ENCODE results near the gene BRCA1.
"Not testable (repeated sequence)": the region's sequence is repeated elsewhere in the genome, so short reads cannot be mapped to it uniquely, and the experiment has no call there.

Gene BRCA1

DNA sequence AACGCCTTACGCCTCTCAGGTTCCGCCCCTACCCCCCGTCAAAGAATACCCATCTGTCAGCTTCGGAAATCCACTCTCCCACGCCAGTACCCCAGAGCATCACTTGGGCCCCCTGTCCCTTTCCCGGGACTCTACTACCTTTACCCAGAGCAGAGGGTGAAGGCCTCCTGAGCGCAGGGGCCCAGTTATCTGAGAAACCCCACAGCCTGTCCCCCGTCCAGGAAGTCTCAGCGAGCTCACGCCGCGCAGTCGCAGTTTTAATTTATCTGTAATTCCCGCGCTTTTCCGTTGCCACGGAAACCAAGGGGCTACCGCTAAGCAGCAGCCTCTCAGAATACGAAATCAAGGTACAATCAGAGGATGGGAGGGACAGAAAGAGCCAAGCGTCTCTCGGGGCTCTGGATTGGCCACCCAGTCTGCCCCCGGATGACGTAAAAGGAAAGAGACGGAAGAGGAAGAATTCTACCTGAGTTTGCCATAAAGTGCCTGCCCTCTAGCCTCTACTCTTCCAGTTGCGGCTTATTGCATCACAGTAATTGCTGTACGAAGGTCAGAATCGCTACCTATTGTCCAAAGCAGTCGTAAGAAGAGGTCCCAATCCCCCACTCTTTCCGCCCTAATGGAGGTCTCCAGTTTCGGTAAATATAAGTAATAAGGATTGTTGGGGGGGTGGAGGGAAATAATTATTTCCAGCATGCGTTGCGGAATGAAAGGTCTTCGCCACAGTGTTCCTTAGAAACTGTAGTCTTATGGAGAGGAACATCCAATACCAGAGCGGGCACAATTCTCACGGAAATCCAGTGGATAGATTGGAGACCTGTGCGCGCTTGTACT, at the start of gene BRCA1:
TSS of gene BRCA1 (minus strand) at position 232 of the 834 bp plus-strand sequence. CDS start 1,268 bp downstream, outside the sequence.
- DNase-seq: peak; percentile 87

DNA sequence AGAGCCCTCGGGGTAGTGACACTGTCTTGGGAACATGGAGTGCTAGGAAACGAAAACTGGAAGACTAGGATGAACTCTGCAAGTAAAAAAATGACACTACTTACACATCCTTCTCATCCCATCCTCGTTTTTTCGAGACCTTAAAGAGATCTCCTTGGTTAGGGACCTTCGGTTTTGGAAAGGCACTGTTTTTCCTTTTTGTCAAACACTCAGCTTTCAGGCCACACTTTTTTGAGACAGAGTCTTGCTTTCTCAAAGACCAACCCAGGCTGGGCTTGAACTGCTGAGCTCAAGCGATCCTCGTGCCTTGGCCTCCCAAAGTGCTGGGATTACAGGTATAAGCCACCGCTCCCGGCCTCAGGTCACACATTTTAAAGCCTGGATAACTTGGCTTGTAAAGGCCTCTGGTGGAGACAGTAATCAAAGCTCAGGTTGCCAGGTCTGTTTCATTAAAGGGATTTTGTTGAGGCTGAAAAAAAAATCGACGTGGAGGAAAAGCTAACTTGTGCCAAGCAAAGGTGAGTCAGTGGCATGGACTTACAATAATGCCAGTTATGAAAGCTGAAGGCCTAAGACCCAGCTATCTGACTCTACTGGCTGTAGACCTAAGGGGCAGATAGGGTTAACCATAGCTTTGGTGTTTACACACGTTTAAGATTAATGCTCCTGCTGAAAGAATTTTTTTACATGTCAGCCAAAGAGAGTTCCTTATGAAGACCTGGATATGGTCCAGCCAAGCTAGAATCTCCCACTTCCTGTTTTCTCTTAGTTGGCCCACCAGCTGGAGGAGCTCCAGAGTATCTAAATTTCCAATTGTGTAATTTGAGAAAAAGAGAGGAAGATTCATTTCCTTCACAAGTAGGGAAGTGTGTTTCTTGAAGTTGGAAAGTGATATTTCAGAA, 46.7 kb upstream of the BRCA1 start:
- DNase-seq: peak; percentile 22

DNA sequence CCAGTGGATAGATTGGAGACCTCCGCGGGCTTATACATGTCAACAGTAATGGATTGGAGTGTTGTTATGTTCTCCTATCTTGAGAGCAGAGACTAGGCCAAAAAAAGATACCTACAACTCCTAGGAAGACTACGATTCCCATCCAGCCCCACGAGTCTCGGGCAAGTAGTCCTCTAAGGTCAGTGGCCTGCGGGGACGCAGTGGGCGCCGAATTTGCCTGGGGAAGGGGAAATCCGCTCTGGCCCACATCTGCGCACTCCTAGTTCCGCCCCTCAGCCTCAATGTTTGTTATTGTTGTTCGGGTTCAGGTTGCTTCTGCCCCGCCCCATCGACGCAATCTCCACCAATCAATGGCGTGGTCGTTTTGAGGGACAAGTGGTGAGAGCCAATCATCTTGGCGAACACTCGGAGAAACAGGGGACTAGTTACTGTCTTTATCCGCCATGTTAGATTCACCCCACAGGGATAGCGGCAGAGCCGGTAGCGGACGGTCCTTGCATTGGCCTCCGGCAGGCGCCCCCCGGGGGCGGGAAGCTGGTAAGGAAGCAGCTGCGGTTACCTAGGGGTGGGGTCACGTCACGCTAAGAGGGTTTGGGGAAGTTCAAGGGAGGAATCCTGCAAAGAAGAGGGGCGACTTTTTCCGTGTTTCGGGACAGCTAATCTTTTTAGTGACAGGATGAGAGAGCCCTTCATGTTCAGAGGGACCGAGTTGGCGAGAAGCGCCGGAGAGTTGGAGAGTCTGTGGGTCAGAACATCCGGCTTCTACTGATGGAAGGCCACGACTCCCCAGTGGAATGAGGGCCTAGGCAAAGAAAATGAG, 45.8 kb upstream of the BRCA1 start, which contains the start of gene NBR1:
TSS of gene NBR1 (plus strand) at position 449 of the 820 bp plus-strand sequence. CDS start 4,586 bp downstream, outside the sequence.
- peak; percentile 93 for DNase-seq

DNA sequence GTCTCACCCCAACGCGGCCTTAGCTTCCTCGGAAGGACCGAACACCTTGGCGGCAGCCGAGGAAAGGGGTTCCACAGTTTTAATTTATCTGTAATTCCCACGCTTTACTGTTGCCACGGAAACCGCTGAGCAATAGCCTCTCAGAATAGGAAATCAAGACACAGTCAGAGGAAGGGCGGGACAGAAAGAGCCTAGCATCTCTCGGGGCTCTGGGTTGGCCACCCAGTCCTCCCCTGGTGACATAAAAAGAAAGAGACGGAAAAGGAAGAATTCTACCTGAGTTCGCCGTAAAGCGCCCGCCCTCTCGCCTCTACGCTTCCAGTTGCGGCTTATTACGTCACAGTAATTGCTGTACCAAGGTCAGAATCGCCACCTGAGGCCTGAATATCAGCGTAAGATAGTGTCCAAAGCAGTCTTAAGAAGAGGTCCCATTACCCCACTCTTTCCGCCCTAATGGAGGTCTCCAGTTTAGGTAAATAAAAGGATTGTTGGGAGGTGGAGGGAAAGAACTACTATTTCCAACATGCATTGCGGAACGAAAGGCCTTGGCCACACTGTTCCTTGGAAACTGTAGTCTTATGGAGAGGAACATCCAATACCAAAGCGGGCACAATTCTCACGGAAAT, 45.1 kb upstream of the BRCA1 start:
- DNase-seq: peak; percentile 80

DNA sequence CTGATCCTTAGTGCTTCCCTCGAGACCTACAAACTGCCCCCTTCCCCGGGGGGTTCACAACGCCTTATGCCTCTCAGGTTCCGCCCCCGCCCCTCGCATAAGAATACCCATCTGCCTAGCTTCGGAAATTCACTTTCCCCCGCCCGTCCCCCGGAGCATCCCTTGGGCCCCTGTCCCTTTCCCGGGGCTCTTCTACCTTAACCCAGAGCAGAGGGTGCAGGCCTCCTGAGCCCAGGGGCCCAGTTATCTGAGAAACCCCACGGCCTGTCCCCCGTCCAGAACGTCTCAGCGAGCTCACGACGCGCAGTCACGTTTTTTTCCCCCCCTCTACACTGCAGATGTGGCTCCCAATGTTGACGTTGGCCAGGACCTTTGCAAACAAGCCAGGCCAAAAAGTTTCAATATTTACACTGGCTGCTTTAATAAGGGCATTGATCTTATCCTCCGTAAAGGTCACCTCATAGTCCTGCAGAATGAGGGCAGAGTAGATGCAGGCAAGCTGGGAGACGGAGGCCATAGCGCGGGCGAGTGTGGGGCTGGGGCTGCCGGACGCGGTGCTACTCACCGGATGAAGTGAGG, 44.5 kb upstream of the BRCA1 start:
- no peak for DNase-seq

DNA sequence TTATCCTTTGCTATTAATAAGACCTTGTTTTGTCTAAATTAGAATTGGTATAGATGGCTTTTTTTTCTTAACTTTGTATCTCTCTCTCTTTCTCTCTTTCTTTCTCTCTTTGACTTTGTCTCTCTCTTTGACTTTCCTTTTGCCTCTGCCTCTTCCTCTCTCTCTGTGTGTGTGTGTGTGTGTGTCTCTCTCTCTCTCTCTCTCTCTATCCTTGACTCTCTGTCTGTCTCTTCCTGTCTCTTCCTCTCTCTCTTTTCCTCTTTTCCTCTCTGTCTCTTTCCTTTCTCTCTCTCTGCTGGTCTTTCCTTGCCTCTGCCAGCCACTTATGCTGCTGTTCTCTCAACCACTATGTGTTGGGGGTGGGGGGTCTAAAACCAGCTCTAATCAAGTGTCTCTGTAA, 40.8 kb upstream of the BRCA1 start:
- DNase-seq: not testable (repeated sequence)

DNA sequence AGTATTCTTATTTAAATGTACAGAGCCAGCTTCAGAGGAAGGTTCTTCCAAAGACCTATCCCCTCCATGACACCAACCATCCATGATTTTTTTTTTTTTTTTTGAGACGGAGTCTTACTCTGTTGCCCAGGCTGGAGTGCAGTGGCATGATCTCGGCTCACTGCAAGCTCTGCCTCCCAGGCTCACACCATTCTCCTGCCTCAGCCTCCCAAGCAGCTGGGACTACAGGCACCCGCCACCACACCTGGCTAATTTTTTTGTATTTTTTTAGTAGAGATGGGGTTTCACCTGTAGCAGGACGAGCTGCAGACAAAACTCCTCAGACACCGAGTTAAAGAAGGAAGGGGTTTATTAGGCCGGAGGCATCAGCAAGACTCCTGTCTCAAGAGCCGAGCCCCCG, 34.8 kb upstream of the BRCA1 start:
- not testable (repeated sequence) for DNase-seq

DNA sequence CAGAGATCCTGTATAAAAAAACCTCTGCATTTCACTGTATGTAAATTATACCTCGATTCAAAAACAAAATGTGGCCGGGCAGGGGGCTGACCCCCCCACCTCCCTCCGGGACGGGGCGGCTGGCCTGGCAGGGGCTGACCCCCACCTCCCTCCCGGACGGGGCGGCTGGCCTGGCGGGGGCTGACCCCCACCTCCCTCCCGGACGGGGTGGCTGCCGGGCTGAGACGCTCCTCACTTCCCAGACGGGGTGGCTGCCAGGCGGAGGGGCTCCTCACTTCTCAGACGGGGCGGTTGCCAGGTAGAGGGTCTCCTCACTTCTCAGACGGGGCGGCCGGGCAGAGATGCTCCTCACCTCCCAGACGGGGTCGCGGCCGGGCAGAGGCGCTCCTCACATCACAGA, 34.1 kb upstream of the BRCA1 start:
- not testable (repeated sequence) for DNase-seq

DNA sequence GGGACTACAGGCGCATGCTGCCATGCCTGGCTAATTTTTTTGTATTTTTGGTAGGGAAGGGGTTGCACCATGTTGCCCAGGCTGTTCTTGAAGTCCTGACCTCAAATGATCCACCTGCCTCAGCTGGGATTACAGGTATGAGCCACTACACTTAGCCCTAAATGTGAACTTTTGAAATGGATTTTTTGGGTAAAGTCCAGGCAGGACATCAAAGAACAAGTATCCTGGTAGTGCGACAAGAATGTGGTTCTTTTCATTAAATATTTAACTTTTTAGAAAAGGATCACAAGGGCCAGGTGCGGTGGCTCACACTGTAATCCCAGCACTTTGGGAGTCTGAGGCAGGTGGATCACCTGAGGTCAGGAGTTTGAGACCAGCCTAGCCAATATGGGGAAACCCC, 30.5 kb upstream of the BRCA1 start:
- DNase-seq: no peak

DNA sequence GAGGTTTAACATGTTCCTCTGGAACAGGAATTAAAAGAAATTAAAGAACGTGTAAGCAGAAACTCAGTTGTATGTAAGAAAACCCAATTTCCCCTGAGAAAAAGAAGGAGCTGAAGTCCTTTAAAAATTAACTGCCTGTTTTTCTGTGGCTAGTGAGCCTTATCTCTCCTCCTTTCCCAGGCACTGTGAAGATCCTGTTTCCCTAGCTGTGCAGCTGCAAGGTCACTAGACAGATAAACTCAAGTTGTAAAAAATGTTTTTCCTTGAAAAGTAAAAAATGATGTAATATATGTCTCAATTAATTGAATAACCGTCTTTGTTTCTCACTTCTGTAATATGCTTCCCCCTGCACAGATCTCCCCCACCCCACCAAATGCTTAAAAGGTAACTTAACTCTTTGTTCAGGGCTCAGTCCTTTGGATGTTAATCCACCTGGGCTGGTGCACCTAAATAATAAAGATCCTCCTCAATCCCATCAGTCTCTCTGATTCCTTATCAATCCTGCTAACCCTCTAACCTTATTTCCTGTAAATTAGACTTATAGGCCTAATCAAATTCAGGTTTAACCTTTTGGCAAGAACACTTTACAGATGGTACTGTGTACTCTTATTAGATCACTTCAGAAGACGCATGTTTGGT, 28.2 kb upstream of the BRCA1 start:
- not testable (repeated sequence) for DNase-seq

DNA sequence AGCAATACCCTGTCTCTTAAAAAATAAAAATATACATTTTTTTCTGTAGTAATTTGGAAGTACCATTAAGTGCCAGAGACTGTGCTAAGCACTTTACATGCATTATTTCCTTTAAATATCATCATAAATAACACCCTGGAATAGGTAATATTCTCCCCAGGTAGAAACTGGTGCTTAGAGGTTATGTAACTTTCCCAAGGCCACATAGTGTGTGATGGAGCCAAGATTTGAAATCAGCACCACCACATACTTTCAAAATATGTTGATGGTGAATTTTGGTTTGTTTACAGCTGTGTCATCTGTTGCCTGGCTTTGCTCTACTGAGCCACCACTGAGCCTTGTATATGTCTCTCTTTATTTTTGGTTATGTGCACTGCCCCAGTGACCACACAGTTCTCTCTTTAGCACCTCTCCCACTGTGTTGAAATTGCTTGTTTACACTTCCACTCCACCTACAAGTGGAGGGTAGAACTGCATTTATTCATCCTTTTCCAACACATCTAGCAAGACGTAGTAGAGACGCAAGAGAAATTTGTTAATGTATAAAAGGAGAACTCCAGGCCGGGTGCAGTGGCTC, 26.8 kb upstream of the BRCA1 start:
- DNase-seq: no peak

DNA sequence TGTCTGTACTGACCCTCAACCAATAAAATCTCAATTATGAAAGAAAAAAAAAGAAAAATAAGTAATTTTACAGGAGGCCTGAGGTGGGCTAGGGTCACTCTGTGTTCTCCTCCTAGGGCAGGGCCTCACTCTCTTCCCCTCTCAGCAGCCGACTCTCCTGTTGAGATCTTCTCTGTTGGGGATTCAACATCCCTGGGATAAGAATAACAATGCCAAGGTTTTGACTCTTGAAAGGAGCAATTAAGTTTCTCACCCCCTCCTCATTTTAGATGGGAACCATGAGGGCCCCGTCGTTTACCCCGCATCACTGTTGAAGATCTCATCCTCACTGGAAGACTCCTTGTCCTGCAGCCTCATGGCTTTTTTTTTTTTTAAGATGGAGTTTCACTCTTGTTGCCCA, 21.5 kb upstream of the BRCA1 start:
- DNase-seq: no peak

DNA sequence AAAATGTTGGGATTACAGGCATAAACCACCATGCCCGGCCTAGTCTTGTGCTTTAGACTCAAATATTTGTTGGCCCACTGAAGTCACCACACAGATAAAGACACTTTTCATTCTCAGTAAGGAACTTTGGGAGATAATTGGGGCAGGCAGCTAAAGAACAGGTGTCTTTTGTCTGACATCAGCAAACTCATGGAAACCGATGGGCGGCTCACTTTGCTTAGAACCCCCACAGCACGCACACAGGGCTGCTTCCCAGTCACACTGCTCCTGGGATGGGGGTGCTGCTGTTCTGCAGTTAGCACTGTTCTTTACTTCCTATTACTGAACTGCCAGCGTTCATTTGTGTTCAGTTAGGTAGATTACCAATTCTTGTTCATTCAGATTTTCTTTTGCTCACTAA, 18.0 kb upstream of the BRCA1 start:
- DNase-seq: no peak

DNA sequence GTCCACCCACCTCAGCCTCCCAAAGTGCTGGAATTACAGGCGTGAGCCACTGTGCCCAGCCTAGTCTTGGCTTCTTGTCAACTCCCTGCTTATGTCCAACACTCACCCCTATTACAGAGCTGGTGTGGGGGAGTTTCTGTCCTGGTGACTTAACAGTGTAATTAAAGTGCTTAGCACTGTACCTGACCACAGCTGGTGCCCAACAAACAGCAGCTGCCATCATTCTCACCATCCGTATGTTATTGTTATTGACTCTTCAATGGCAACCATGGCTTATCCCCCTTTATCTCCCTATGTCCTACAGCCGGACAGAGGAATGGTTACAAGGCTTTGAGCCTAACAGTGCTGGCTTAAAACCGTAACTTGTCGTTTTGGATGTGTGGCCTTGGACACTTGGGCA, 17.0 kb upstream of the BRCA1 start:
- no peak for DNase-seq

DNA sequence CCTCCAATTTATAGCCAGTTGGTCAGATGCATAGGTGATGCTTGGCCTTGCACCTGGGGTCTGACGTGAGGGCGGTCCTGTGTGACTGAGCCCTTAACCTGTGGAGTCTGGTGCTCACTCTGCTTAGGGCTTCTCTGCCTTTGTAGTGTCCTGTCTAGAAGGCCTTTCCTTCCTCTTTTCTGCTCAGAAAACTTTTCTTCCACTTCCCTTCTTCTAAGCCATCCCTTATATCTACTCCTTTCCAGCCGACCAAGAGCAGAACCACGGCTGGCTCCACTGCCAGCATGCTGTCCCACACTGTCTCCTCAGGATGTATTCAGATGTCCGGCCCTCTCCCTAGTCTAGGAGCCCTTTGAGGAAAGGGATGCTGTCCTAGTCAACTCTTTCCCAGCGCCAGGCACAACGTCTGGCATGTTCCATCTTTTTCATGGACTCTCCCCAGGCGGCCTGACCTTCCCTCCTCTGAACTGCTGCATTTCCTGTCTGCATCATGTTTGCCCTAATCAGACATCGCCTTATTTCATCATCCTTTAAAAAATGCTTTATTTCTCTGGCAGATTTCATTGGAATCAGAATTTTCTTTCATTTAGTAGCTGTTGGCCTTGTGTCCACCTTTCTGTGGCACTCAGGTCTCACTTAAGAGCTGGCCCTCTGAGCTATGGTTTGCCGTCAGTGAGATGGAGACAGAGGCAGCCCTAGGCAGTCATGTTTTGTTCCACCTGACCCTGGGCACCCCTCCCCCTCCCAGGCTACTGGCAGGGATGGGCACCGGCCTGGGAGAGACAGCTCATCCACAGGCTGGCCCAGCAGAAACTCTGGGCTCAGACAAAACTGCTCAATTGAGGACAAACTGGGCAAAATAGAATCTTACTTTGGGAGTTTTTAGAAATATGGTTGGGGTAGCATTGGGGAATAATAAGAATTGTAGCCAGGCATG, 15.5 kb upstream of the BRCA1 start:
- DNase-seq: no peak

DNA sequence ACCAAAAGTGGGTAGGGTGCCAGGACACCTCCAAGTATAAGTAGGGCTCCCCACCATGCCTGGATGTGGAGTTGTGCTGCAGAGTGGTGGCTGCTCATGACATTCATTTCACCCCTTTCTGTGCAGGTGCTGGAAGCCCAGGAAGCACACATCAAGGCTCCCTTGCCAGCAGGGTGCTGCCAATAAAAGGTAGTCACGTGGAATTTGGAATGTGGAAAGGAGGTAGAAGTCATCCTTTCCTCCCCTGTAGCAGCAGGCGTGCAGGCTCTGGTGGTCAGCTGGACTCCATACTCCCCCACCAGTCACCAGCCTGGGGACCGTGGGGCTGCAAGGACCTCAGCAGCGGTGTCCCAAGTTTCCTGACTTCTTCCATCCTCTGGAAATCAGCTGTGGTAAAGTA, 13.4 kb upstream of the BRCA1 start:
- not testable (repeated sequence) for DNase-seq

DNA sequence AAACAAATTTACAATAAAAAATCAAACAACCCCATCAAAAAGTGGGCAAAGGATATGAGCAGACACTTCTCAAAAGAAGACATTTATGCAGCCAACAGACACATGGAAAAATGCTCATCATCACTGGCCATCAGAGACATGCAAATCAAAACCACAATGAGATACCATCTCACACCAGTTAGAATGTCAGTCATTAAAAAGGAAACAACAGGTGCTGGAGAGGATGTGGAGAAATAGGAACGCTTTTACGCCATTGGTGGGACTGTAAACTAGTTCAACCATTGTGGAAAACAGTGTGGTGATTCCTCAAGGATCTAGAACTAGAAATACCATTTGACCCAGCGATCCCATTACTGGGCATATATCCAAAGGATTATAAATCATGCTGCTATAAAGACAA, 11.4 kb upstream of the BRCA1 start:
- not testable (repeated sequence) for DNase-seq

DNA sequence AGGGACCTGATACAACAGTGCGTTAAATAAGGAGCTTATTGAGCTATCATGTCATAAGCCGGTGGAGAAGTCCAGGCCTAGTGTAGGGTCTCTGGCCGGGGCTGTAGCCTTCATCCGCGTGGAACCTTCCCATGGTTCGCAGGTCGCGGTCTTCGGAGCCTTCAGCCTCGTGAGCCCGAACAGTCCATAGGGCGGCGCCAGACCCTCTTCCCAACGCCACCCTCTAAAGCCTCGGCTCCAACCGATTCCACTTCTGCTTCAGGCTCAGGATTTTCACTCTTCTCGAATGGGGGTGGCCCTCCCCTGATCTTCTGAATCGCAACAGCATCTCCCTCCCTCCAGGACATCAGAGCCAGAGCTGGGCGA, 10.3 kb upstream of the BRCA1 start:
- DNase-seq: no peak

DNA sequence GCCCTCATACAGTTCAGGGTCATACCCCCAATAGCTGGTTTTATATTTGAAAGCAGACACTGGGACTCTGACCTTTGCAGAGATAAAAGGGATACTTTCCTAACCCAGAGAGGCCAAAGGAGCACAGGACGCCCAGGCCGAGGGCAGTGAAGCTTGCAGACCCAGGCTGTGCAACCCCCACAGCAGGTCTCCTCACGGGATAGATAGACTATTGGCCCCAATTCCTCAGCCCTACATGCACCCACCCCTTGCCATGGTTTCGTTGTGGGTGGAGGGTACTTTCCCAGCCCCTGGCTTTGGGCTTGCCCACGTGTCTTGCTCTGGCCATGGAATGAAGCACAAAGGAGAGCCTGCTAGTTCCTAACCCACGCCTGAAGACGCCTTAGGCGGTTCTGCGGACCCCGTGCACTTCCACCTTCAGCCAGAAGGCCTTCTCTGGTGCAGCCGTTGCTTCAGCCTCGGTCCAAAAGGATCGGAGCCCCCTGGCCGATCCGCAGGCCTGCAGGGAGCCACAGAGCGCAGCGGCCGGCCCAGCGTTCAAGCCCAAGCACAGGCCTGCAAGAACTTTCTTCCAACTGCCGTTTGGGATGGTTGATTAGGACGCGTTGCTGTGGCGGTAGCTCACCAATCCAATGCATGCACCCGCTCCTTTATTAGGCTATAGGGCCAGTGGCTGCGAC, 9.8 kb upstream of the BRCA1 start:
- DNase-seq: no peak
